Measurements from ENCODE around the gene ALPL.
A peak's percentile ranks its signal among the peaks of the same experiment; 100 is the strongest.

The ALPL gene

GRCh38 chr1:21604208-21604957 is 95.2 kb downstream of the ALPL start:
- TF ChIP-seq, protein P1, sequence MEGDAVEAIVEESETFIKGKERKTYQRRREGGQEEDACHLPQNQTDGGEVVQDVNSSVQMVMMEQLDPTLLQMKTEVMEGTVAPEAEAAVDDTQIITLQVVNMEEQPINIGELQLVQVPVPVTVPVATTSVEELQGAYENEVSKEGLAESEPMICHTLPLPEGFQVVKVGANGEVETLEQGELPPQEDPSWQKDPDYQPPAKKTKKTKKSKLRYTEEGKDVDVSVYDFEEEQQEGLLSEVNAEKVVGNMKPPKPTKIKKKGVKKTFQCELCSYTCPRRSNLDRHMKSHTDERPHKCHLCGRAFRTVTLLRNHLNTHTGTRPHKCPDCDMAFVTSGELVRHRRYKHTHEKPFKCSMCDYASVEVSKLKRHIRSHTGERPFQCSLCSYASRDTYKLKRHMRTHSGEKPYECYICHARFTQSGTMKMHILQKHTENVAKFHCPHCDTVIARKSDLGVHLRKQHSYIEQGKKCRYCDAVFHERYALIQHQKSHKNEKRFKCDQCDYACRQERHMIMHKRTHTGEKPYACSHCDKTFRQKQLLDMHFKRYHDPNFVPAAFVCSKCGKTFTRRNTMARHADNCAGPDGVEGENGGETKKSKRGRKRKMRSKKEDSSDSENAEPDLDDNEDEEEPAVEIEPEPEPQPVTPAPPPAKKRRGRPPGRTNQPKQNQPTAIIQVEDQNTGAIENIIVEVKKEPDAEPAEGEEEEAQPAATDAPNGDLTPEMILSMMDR (IDR thresholded peaks at IDR 0.05; ENCODE audit: extremely low read depth, missing control alignments), result no peak
- DNase-seq (ENCODE audit: low spot score), result no peak

GRCh38 chr1:21605012-21605715 is 95.9 kb downstream of the ALPL start:
- DNase-seq (ENCODE audit: low spot score), result no peak
- TF ChIP-seq, protein P1 (IDR thresholded peaks at IDR 0.05; ENCODE audit: extremely low read depth, missing control alignments), result no peak

DNA sequence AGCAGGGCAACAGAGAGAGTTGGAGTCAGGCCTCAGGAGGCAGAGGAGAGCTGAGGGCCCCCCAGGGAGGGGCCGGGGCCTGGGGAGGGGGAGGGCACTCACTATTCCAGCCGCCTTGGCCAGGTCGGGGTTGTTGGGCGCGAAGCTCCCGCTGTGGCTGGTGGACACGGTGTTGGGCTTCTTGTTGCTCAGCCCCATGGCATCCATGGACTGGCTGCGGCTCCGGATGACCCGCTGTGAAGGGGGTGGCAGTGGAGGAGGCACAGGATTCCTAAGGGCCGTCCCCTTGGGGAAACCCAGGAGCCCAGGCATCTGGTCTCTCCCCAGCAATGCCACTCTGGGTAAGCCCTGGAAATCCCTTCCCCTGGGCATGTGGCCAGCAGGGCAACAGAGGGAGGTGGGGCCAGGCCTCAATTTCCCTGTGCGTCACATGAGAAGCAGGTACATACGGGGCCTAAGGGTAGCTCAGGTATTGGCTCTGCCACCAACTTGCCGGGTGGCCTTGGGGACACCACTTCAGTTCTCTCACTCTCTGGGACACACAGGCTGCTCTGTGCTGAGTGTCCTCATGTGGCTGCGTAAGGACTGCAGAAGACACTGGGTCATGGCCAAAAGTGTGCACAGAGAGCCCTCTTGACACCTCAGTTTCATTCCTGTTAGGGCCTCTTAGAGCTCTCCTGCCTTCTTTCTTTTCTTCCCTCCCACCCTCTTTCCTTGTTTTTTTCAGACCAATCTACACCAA is 96.9 kb downstream of the ALPL start:
- TF ChIP-seq, protein P1 (IDR thresholded peaks at IDR 0.05; ENCODE audit: extremely low read depth, missing control alignments), result no peak
- no peak for DNase-seq (ENCODE audit: low spot score)

- DNase-seq (ENCODE audit: low spot score), result peak; percentile 92
- TF ChIP-seq, protein P1 (IDR thresholded peaks at IDR 0.05; ENCODE audit: extremely low read depth, missing control alignments), result no peak
Observed at GRCh38 chr1:21607549-21608529, 98.6 kb downstream of the ALPL start.

DNA sequence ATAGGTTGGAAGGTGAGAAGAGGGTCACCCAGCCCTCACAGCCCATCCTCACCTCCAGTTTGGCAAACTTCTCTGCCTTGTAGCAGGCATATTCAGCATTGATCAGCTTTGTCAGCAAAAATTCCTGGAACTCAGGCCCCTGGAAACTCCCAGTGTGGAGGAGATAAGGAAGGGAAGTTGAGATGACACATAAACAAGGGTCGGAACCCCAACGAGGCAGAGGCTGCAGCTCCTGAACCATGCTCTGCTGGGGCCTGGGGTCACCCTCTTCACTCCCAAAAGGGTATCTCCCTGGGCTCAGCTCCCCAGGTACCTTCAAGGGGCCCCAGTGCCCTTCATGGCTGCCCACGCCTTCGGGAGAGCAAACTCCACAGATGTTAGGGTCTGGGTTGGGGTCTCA is 99.6 kb downstream of the ALPL start:
- TF ChIP-seq, protein P1 (IDR thresholded peaks at IDR 0.05; ENCODE audit: extremely low read depth, missing control alignments), result no peak
- DNase-seq (ENCODE audit: low spot score), result no peak

- TF ChIP-seq, protein P1 (IDR thresholded peaks at IDR 0.05; ENCODE audit: extremely low read depth, missing control alignments), result no peak
- no peak for DNase-seq (ENCODE audit: low spot score)
Observed at GRCh38 chr1:21610027-21610426, 100.8 kb downstream of the ALPL start.
